GM19099 (cell line): Measurements from ENCODE around the gene PRR33.

ENCODE experiments used
- POLR2A ChIP-seq: IDR thresholded peaks from 3 replicates; pipeline ENCODE4 v1.6.1; 2011; ENCODE audit warnings: low read depth; ENCODE audit not compliant: insufficient read length; ENCODE audit errors: extremely low read depth

Gene PRR33

DNA sequence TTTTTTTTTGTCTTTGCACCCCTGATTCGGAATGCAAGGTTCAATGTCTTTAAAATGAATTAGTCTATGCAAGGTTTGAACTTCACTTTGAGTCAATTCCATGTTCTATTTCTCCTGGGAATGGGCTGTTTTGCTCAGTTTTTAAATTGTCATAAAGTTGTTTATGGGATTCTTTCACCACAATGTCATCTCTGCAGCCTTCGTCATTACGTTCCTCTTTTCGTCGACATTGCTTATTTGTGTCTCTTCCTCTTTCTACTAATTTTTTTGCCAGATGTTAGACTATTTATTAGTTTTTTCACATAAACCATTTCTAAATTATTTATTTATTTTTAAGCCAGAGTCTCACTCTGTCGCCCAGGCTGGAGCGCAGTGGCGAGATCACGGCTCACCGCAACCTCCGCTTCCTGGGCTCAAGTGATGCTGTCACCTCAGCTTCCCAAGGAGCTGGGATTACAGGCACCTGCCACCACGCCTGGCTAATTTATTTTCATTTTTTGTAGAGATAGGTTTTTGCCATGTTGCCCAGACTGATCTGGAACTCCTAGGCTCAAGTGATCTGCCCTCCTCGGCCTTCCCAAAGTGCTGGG, 20.7 kb upstream of the PRR33 start:
- TF ChIP-seq POLR2A = no peak

DNA sequence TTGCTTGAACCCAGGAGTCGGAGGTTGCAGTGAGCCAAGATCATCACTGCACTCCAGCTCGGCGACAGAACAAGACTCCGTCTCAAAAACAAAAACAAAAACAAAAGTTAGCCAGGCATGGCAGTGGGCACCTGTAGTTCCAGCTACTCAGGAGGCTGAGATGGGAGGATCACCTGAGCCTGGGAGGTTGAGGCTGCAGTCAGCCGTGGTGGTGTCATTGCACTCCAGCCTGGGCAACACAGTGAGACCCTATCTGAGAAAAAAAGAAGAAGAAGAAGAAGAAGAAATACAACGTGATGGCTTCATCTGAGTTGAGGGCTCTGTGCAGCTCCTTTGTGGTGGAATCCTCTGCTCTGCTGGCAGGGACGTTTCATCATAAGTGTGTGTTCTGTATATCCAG, 17.8 kb upstream of the PRR33 start:
- TF ChIP-seq POLR2A = no peak

DNA sequence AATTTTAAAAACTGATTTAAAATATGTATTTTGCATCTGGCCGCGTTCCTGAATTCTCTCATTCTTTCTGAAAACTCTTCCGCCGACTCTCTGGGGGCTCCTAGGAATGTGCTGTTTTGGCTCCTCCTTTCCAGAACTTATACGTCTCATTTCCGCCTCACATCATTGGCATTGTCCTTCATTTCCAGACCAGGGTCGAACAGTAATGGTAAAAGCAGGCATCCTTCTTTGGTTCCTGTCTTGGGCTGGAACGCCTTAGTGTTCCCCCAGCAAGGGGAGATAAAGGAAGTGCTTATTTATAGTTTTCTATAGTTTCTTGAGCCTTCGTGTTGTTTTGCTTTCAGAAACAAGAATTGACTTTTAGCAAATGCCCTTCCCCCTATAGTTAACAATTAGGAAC, 16.9 kb upstream of the PRR33 start:
- no peak for TF ChIP-seq POLR2A

DNA sequence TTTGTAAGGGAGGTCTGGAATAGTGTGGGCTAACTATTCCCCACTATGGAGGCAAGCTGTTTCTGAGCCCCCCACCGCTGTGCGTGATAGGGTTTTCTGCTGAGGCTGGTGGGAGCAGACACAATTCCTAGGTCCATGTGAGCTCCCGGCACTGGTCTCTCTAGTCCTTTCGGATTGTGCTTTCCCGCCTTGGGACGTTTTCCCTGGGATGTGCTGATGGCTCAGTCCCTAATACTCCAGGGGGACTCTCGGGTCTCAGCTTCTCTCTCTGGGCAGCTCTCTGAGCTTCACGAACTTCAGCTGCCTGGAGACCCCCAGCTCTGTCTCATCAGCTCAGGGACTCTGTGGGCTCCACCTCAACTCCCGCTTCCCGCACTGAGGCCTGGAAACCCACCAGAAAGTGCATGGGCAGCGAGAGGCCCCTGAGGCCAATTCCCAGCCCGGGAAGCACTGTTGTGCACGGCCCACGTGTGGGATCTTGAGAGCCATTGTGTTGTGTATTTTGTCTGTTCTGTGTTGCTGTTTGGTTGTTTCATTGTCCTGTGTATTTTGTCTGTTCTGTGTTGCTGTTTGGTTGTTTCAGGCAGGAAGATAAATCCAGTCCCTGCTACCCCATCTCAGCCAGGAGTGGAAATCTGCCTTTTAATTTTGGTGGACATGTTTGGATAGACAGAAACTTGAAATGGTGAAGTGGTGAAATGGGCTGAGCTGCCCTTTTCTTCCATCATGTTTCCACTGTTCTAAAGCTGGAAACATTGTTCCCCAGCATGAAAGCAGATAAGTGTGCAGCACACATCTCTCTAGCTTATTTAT, 15.1 kb upstream of the PRR33 start:
- no peak for TF ChIP-seq POLR2A

DNA sequence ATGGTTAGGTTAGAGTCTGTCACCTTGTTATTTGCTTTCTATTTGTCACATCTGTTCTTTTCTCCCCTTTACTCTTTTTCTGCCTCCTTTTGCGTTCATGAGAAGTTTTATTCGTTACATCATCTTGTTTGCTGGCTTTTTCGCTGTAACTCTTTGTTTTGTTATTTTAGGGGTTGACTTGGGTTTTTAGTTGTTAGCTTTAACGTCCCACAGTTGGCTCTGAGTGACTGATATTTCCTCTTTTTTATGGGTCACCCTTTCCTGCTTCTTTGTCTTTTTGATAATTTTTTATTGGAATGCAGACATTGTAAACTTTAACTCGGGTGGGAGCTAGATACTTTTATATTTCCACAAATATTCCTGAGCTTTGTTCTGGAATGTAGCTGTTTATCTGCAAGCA, 14.5 kb upstream of the PRR33 start:
- TF ChIP-seq POLR2A = no peak

DNA sequence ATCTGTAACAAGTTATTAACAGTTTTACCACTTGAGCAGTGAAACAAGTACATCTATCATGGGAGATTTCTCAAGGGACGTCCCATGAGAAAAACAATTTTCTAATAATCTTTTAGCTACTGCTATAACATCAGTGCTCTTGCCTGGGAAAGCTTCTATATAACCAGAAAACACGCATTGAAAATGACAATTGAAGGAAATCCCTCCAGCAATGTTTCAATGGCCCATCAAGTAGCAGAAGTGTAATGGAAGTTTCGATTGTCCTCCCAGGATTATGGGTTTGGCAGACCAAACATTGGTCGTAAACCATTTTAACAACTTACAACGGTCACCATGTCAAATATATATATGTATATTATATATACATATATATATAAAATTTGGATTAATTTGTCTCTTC, 8.0 kb upstream of the PRR33 start:
- no peak for TF ChIP-seq POLR2A

DNA sequence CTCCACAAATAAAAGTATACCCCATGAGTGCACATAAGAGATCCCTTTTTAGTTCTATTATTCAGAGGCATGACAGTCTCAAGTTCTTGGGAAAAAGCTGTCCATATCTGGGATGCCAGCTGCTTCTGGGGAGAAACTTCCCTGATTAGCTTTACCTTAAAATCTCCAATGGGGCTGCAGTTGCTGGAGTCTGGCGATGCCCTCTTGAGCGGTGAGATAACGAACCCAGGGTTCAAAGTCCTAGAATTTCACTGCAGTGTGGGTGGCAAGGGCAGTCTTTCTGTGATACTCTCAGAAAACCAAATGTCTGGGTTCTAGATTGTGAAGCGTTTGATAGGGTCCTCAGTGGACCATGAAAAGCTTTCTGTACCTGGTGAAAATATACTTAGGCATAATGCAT, 7.4 kb upstream of the PRR33 start:
- no peak for TF ChIP-seq POLR2A

DNA sequence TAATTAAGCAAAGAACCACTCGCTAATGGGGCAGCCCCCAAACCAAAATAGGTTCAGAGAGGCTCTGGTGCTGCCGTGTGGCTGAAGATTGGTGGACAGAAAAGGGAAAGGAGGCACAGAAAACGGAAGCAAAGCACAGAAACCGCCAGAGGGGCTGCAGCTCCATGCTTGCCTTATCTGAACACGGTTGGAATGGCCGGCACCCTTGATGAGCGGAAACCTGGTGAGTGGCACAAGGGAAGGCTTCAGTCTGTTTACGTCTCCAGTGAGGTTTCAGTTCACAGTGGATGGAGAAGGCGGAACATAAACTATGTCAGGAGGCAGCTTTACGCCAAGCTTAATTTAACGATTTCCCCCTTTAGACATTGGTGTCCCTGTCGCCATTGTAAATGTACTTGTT, 5.2 kb upstream of the PRR33 start:
- TF ChIP-seq POLR2A = no peak

DNA sequence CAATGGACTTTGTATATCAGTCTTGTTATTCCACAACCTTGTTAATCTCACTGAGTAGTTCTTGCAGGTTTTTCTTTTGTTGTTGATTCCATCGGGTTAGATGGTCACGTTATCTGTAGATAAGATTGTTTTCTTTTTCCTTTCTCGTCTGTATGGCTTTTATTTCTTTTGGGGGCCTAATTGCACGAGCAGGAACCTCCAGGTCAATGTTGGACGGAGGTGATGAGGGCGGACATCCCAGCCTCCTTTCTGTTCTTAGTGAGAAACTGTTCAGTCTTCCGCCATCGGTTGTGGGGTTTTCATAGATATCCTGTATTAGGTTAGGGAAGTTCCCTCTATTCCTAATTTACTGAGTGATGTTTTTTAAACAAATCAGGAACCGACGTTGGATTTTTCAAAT, 4.8 kb upstream of the PRR33 start:
- no peak for TF ChIP-seq POLR2A

DNA sequence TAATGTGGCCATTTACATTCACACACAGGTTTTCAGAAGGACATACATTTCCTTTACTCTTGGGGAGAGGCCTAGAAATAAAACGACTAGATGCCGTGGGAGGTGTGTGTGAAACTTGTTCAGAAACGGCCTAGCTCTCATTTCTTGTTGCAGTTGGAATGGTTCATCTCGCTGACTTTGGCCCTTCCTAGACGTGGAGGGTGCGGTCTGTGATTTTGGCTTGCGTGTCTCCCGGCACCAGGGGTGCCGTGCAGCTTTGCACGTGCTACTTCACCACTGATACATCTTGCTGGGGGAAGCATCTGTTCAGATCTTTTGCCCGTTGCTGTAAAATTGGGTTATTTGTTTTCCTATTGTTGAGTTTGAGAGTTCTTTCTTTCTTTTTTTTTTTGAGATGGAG, 3.1 kb upstream of the PRR33 start:
- no peak for TF ChIP-seq POLR2A

DNA sequence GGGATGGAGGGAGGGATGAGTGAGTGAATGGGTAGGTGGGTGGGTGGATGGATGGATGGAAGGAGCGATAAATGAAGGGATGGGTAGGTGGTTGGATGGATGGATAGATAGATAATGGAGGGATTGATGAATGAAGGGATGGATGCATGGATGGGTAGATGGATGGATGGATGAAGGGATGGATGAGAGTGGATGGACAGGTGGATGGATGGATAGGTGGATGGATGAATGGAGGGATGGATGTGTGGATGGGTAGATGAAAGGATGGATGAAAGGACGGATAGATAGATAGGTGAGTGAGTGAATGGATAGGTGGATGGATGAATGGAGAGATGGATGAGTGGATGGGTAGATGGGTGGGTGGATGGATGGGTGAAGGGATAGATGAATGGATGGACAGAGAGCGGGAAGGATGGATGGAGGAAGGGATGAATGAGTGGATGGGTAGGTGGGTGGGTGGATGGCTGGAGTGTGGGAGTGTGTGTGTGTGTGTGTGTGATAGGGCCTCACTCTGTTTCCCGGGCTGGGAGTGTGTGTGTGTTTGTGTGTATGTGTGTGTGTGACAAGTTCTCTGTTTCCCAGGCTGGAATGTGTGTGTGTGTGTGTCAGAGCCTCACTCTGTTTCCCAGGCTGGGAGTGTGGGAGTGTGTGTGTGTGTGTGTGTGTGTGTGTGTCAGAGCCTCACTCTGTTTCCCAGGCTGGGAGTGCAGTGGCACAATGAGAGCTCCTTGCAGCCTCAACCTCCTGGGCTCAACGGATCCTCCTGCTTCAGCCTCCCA, 2.1 kb upstream of the PRR33 start:
- TF ChIP-seq POLR2A = no peak

DNA sequence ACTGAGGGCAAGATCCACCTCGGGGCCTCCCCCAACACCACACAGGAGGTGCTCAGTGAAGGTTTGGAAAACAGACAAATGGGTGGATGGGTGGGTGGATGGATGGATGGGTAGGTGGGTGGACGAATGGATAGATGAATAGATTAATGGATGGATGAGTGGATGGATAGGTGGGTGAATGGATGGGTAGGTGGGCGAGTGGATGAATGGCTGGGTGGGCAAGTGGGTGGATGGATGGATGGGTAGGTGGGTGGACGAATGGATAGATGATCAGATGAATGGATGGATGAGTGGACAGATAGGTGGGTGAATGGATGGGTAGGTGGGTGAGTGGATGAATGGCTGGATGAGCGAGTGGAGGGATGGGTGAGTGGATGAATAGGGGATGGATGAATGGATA, 863 bp upstream of the PRR33 start:
- no peak for TF ChIP-seq POLR2A

DNA sequence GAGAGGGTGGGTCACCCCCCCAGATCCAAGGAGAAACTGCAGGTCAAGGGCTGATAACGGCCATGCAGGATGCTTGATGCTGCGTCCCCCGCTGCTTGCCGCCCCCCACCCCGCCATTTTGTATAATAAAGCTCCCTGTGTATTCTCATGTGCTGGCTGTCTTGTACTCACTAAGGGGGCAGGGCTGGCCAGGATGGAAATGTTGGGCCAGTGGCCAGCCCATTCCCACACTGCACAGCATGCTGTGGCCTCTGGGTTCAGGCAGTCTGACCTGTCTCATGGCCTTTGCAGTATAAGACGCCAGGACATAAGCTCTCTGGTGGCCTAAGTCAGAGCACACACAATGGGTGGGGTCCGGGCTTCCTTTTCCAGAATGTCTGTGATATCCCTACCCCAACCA, 421 bp upstream of the PRR33 start:
- no peak for TF ChIP-seq POLR2A

DNA sequence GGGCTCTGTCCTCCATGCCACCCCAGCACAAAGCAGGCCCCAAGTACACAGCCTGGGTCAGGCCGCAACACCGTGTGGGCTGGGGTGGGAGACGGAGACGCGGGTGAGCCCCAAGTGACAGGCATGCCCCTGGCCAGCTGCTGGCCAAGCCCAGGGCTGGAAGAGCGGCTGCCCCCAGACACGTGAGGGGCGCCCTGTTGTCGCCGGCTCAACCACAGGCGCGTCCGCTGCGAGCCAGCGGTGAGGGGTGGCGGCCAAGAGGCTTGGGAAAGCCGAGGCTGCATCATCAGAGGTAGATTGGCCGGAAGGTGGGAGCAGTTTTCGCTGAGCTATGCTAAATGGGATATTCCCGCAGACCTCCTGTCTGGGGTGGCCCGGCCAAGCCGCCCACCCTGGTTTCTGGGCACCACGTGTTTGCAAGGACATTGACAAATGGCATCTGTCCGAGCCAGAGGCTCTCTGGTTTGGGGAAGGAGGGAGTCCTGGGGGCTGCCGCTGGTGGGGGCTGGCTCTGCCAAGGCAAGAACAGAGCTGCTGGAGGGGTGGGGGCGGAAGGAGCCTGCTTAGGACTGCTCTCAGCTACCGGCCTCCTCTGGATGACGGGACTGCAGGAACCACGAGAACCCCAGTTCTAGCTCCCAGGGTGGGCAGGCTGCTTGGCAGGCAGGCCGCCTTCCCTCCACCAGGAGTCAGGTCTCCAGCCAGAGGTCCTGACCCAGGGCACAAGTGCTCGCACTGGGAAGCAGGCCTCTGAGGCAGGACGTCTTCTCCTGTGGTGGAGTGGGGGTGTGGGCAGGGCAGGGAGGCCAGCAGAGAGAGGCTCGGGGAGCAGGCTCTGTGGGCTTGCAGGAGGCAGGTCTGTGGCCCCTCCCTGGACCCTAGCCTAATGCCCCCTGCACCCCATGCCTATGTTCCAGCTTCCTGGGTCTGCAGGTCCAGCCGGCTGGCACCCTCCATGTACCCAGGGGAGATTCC, 552 bp downstream of the PRR33 start:
- TF ChIP-seq POLR2A = no peak
